Measurements from ENCODE around the gene NTSR1.
"Not testable (repeated sequence)": the region's sequence is repeated elsewhere in the genome, so short reads cannot be mapped to it uniquely, and the experiment has no call there.

Gene NTSR1

GRCh38 chr20:62674370-62674769 lies 34.3 kb upstream of the NTSR1 start:
- no peak for DNase-seq (ENCODE audit: low spot score)

DNA sequence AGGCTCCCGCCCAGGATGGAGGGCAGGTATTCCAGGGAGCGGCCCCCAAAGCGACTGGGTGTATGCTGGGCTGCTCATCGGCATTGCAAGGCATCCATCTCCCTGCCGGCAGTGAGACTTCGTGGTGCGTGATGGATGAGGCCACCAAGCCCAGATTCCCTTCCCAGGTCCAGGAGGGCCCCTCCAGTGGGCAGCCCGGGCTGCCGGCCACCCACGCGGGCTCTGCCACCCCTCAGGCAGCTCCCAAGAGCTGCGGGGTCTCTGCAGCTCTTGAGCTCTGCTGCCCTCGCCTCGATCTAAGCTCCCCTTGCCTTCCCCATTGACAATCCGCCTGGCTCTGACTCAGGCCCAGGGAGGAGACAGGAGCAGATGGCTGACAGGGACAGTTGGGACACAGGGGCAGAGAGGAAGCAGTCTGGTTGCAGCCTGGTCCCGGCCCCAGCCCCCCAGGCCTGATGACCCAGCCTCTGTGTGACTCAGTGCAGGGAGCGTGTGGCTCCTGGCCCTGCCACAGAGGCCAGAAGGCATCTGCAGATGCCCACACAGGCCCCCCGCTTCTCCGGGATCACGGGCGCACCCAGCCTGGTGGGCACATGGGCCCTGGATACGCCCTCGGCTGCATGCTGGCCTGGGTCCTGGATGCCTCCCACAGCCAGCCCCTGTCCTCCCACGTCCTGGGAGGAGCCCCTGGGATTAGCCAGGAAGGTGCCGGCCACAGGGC lies 33.3 kb upstream of the NTSR1 start:
- DNase-seq (ENCODE audit: low spot score) = no peak

DNA sequence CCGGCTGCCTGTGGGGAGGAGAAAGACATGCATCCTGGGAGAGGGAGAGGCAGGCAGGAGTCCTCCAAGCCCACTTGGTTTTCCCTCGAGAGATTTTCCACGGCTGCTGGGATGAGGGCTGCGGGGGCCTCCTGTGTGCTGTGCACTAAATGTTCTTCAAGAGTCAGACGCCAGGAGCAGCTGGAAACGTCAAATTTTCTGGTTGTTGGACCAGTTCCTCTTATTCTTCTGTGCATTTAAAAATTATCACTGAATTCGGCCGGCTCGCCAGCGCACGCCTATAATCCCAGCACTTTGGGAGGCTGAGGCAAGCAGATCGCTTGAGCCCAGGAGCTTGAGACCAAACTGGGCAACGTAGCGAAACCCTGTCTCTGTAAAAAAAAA lies 32.8 kb upstream of the NTSR1 start:
- no peak for DNase-seq (ENCODE audit: low spot score)

DNA sequence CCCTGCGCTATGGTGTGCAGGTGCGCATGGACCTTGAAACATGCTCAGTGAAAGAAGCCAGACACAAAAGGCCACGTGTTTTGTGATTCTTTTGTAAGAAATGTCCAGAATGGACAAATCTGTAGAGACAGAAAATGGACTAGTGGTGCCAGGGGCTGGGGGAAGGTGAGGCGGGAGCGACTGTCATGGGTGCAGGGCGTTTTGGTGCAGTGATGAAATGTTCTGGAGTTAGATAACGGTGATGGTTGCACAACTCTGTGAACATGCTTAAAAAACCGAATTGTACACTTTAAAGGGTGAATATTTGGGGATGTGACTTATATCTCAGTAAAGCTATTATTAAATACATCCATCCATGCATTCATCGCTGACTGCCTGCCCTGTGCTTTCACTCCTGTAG lies 31.7 kb upstream of the NTSR1 start:
- DNase-seq (ENCODE audit: low spot score) = no peak

- DNase-seq (ENCODE audit: low spot score) = no peak
Measured at GRCh38 chr20:62677678-62678077, 31.0 kb upstream of the NTSR1 start.

DNA sequence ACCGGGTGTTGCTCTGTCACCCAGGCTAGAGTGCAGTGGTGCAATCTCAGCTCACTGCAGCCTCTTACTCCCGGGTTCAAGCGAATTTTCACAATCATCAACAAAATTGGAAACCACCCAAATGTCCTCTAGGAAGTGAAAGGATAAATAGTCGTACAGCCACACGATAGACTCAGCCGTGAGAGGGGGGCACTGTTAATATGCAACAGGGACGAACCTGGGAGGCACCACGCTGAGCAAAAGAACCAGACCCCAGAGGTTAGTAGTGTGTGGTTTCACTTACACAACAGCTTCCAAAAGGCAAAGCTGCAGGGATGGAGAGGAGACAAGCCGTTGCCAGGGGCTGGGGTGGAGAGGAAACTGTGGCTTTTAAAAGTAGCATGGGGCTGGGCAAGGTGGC lies 30.1 kb upstream of the NTSR1 start:
- no peak for DNase-seq (ENCODE audit: low spot score)

GRCh38 chr20:62679978-62680589 lies 28.6 kb upstream of the NTSR1 start:
- DNase-seq (ENCODE audit: low spot score) = no peak

GRCh38 chr20:62682912-62683517 lies 25.6 kb upstream of the NTSR1 start:
- no peak for DNase-seq (ENCODE audit: low spot score)

GRCh38 chr20:62683660-62684322 lies 24.8 kb upstream of the NTSR1 start:
- DNase-seq (ENCODE audit: low spot score) = not testable (repeated sequence)

DNA sequence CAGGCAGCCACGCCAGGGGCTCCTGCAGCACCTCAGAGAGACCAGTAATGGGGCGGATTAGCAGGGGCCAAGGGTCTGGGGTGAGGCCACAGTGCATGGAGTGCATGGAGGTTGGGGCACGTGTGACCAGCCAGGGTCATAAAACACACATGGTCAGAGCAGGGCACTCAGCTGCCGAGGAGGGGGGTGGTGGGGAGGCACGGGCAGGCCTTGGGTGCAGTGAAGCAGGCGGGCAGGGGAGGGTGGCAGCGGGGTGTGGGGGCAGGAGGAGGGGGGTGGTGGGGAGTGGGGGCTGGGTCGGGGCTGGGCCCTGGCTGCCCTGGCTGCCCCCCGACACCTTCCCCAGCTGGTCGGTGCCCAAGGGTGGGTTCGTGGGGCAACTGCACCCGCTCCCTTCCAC lies 23.7 kb upstream of the NTSR1 start:
- DNase-seq (ENCODE audit: low spot score) = no peak

- no peak for DNase-seq (ENCODE audit: low spot score)
Measured at GRCh38 chr20:62685781-62686555, 22.7 kb upstream of the NTSR1 start.

- DNase-seq (ENCODE audit: low spot score) = no peak
Measured at GRCh38 chr20:62686869-62687830, 21.5 kb upstream of the NTSR1 start.

GRCh38 chr20:62688083-62688482 lies 20.6 kb upstream of the NTSR1 start:
- no peak for DNase-seq (ENCODE audit: low spot score)

DNA sequence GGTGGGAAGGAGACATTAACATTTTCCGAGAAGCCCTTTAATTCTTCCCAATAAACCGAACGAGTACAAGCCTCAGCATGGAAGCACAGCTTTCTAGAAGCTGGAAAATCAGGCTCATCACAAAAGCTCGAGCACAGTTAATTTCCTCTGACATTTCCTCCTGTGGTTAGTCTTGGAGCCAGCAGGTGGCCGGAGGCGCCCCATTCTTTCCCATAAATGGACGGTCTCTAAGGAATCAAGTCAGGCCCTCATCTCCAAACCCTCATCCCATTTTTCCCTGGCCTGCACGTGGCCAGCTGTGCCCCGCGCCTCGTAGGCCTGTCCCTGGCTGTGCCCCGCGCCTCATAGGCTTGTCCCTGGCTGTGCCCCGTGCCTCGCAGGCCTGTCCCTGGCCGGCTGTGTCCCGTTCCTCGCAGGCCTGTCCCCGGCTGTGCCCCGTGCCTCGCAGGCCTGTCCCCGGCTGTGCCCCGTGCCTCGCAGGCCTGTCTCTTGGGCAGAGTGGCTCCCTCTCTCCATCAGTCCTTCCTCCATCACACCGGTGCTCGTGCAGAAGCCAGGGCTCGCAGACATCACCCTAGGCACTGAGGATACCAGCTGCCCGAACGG lies 19.7 kb upstream of the NTSR1 start:
- no peak for DNase-seq (ENCODE audit: low spot score)

DNA sequence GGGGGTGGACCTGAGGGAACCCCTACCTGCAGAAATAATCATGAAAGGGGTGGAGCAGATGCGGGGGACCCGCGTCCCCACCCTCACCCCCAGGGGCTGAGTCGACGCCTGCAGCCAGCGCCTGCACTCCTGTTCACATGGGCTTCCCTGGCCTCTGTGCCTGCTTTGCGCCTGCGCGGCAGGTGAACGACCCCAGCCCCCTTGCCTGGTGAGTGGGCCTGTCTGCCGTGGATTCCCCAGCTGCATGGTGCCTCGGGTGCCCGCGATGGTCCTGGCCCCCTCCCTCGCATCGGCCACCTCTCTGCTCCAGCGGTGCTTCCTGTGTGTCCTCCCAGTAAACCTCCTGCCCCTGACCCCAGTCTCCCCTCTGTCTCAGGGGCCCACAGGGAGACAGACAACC lies 18.8 kb upstream of the NTSR1 start:
- no peak for DNase-seq (ENCODE audit: low spot score)

DNA sequence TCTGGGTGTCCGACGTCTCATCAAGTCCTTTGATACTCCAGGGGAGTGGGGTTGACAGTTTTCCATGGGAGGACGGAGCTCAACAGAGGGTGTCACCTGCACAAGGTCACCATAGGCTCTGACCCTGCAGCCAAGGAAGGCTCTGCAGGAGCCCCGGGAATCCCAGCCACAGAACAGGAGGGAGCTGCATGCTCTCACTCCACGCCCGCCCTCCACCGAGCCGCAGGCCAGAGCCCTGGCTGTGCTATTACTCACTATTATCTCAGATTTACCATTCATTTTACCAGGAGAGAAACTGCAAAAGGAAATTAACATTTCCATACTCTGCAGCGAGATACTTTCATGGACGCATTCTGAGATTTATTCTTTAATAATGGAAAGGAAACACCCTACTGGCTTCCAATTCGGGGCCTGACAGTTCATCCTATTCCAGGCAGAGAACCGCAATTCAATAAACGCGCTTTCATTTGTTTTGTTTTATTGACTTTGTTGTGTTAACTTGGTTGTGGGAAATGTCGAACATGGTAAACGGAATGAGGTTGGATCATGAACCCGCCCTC lies 18.3 kb upstream of the NTSR1 start:
- no peak for DNase-seq (ENCODE audit: low spot score)

DNA sequence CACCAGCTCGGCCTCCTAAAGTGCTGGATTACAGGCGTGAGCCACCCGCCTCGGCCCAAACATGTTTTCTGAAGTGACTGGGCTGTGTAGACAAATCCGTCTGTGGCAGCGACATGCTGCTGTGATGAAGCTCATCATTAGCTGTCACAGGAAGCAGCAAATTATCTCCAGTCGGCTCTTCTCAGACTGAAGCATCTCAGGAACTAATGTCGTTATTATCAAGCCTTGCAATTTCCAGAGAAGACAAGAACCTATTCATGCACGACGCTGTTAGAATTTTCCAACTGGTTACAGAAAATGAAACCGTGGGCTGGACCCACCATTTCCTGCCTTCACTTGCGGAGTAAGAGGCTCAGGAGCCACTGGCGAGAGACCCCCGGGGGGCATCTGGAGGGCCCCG lies 17.1 kb upstream of the NTSR1 start:
- DNase-seq (ENCODE audit: low spot score) = no peak

DNA sequence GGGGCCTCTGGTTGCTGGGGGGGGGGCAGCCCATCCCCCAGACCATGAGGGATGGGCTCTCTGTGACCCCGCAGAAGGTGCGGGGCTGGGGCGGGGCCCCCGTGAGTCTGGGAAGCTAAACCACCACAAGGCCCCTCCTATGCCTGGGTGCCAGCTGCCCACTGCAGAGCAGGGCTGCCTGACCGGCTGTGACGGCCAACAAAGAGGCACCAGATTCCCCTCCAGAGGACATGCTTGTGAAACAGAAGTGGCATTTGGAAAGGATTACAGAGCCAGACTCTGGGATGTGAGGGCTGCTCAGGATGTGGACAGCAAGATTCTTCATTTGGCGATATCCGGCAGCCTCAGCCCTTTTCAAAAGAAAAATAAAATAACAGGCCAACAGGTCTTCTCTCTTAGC lies 16.5 kb upstream of the NTSR1 start:
- no peak for DNase-seq (ENCODE audit: low spot score)

- no peak for DNase-seq (ENCODE audit: low spot score)
Measured at GRCh38 chr20:62692801-62693523, 15.7 kb upstream of the NTSR1 start.

GRCh38 chr20:62693524-62693922 lies 15.1 kb upstream of the NTSR1 start:
- DNase-seq (ENCODE audit: low spot score) = no peak

Measured in hematopoietic multipotent progenitor cell treated with erythropoietin and hydrocortisone succinate and interleukin-3 and kit ligand, for 17 days (in vitro differentiated cells).